Natural killer cell (primary cell): ENCODE measurements around the gene WDR86. TPM values are rescaled to one million over a fixed set of nuclear protein-coding genes. Genes with fewer than 3 reads are reported as not detected.

ENCODE experiments used
- ATAC-seq, 3 donors: fragments of 150-1000 bp in 2 of 3; fragments of 200-7000 bp in 1 of 3; cut with Tn5 transposase; 1 replicate in 1 of 3; 2 replicates in 2 of 3; pipeline ENCODE4 v1.10.0; 2021; ENCODE audit warnings: mild to moderate bottlenecking in 2 of 3, moderate library complexity in 2 of 3
- DNase-seq, 2 donors: peaks; one replicate each; pipeline versions ENCODE4 v3.0.0 to v3.0.0-alpha.2; 2013 to 2021; ENCODE audit warnings: mixed read lengths in 1 of 2
- H3K27ac ChIP-seq: one replicate; pipeline ENCODE4 v1.5.1; 2013; ENCODE audit warnings: mild to moderate bottlenecking, low read length
- H3K27me3 ChIP-seq: one replicate; pipeline ENCODE4 v1.6.1; 2013; ENCODE audit warnings: low read length; ENCODE audit not compliant: control insufficient read depth, insufficient read depth
- H3K36me3 ChIP-seq: one replicate; pipeline ENCODE4 v1.6.1; 2013; ENCODE audit warnings: low read length; ENCODE audit not compliant: control insufficient read depth, insufficient read depth
- H3K4me1 ChIP-seq: one replicate; pipeline ENCODE4 v1.6.1; 2013; ENCODE audit warnings: low read length; ENCODE audit not compliant: control insufficient read depth, insufficient read depth
- H3K4me3 ChIP-seq: one replicate; pipeline ENCODE4 v1.5.1; 2013; ENCODE audit warnings: low read length
- H3K9me3 ChIP-seq: one replicate; pipeline ENCODE4 v1.6.1; 2013; ENCODE audit warnings: low read length; ENCODE audit not compliant: control insufficient read depth, insufficient read depth
- H3K27ac Mint-ChIP-seq, 2 donors: one replicate each; pipeline ENCODE4 v1.8.0; 2022; ENCODE audit warnings: mild to moderate bottlenecking in 2 of 2, mixed read lengths in 2 of 2, moderate library complexity in 1 of 2
- H3K27me3 Mint-ChIP-seq, 2 donors: one replicate each; pipeline ENCODE4 v1.8.0; 2022; ENCODE audit warnings: low read depth in 2 of 2, mixed read lengths in 2 of 2
- H3K36me3 Mint-ChIP-seq: one replicate; pipeline ENCODE4 v1.8.0; 2022; ENCODE audit warnings: mixed read lengths
- H3K4me1 Mint-ChIP-seq, 2 donors: one replicate each; pipeline ENCODE4 v1.8.0; 2022; ENCODE audit warnings: mixed read lengths in 2 of 2
- H3K4me3 Mint-ChIP-seq: one replicate; pipeline ENCODE4 v1.8.0; 2022; ENCODE audit warnings: mild to moderate bottlenecking, moderate library complexity, mixed read lengths
- H3K9me3 Mint-ChIP-seq, 2 donors: one replicate each; pipeline ENCODE4 v1.8.0; 2022; ENCODE audit warnings: mixed read lengths in 2 of 2
- WGBS: methylation state at CpG from one replicate; pipeline ENCODE4 v1.1.7; 2013; ENCODE audit warnings: missing lambda C conversion rate; ENCODE audit not compliant: insufficient coverage; 5-methylcytosine and 5-hydroxymethylcytosine counted together
- intact Hi-C: fragments of 100-400 bp; cut with micrococcal nuclease; formaldehyde crosslinking; loops from one replicate; pipeline ENCODE4 v1.14.2; 2022
- total RNA-seq, 4 donors: library from RNA; stranded (reverse); fragments of 120-200 nt in 1 of 4; gene quantifications; one replicate each; pipeline versions ENCODE4 v1.2.3 to v1.2.4, GENCODE V29; 2013 to 2022
- TF ChIP-seq, protein P1 (sequence below): fragments of 200-600 bp; IDR thresholded peaks from one replicate; pipeline ENCODE4 v1.8.0; 2022; ENCODE audit warnings: antibody characterized with exemption

The WDR86 gene
- total RNA-seq, 3 donors from 2014 or later (not counting 1 experiment from before 2014, with no cell fraction given): 1.6 to 4.6 (median 2.1) TPM

DNA sequence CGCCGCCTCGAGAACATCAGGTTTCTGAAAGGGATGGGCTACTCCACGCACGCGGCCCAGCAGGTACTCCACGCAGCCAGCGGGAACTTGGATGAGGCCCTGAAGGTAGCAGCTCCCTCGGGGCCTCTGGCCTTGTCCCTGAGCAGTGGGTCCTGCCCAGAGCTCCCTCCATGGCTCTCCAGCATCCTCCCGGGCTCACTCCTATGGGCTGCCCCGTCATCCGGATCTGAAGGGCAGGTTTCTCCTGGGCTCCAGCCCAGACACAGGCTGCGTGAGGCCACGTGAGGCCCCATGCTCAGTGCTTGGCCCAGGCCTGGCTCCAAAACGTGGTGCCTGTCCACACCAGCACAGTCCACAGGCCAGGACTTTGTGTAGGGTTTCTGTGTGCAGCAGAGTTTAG, 35.7 kb downstream of the WDR86 start:
- H3K4me3 Mint-ChIP-seq: no peak overlapping the region
- TF ChIP-seq, protein P1, sequence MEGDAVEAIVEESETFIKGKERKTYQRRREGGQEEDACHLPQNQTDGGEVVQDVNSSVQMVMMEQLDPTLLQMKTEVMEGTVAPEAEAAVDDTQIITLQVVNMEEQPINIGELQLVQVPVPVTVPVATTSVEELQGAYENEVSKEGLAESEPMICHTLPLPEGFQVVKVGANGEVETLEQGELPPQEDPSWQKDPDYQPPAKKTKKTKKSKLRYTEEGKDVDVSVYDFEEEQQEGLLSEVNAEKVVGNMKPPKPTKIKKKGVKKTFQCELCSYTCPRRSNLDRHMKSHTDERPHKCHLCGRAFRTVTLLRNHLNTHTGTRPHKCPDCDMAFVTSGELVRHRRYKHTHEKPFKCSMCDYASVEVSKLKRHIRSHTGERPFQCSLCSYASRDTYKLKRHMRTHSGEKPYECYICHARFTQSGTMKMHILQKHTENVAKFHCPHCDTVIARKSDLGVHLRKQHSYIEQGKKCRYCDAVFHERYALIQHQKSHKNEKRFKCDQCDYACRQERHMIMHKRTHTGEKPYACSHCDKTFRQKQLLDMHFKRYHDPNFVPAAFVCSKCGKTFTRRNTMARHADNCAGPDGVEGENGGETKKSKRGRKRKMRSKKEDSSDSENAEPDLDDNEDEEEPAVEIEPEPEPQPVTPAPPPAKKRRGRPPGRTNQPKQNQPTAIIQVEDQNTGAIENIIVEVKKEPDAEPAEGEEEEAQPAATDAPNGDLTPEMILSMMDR: no peak
- H3K27ac Mint-ChIP-seq: no peak overlapping the region
- peaks cover 16% of the 10 kb centered on the region for H3K36me3 Mint-ChIP-seq
- no peaks in the 10 kb centered on the region for H3K9me3 Mint-ChIP-seq
- Histone ChIP-seq H3K4me3 (no peak overlapping the region), H3K9me3 (no peaks in the 10 kb centered on the region), H3K27me3 (no peaks in the 10 kb centered on the region), H3K36me3 (peaks cover 68% of the 10 kb centered on the region), H3K4me1 (no peaks in the 10 kb centered on the region), H3K27ac (no peak overlapping the region)
- intact Hi-C loops: no loop called here
- 96% methylated on average over 15 of the region's 15 CpGs for WGBS
- peaks cover 4 to 14% of the 10 kb centered on the region in 2 donors for H3K4me1 Mint-ChIP-seq
- no peaks in the 10 kb centered on the region for H3K27me3 Mint-ChIP-seq
- ATAC-seq (no peak), DNase-seq (no peak)

- Mint-ChIP-seq H3K4me1 (peaks cover 5 to 10% of the 10 kb centered on the region in 2 donors), H3K9me3 (no peaks in the 10 kb centered on the region), H3K4me3 (no peak overlapping the region), H3K27me3 (no peaks in the 10 kb centered on the region), H3K36me3 (peaks cover 16% of the 10 kb centered on the region), H3K27ac (no peak overlapping the region)
- intact Hi-C loops: no loop called here
- TF ChIP-seq, protein P1: no peak
- ATAC-seq (no peak), DNase-seq (no peak)
- WGBS: 94% methylated on average over 13 of the region's 13 CpGs
- no peak overlapping the region for H3K27ac ChIP-seq
- no peaks in the 10 kb centered on the region for H3K27me3 ChIP-seq
- no peak overlapping the region for H3K4me3 ChIP-seq
- peaks cover 68% of the 10 kb centered on the region for H3K36me3 ChIP-seq
- H3K9me3 ChIP-seq: no peaks in the 10 kb centered on the region
- H3K4me1 ChIP-seq: no peaks in the 10 kb centered on the region
These were observed 36.2 kb downstream of the WDR86 start for GRCh38 chr7:151373599-151373998.

GRCh38 chr7:151372612-151373265, 37.1 kb downstream of the WDR86 start:
- 98% methylated on average over 10 of the region's 10 CpGs for WGBS
- H3K27me3 ChIP-seq: no peaks in the 10 kb centered on the region
- peaks cover 67% of the 10 kb centered on the region for H3K36me3 ChIP-seq
- no peak overlapping the region for H3K4me3 ChIP-seq
- DNase-seq: no peak
- Mint-ChIP-seq H3K4me3 (no peak overlapping the region), H3K27me3 (no peaks in the 10 kb centered on the region), H3K9me3 (no peaks in the 10 kb centered on the region), H3K36me3 (peaks cover 8% of the 10 kb centered on the region), H3K4me1 (peaks cover 8 to 13% of the 10 kb centered on the region in 2 donors), H3K27ac (peak overlapping the region; percentile 14 to 76)
- TF ChIP-seq, protein P1: no peak
- no peak overlapping the region for H3K27ac ChIP-seq
- H3K9me3 ChIP-seq: no peaks in the 10 kb centered on the region
- no peak for ATAC-seq
- H3K4me1 ChIP-seq: peaks cover 5% of the 10 kb centered on the region
- intact Hi-C loops: no loop called here

DNA sequence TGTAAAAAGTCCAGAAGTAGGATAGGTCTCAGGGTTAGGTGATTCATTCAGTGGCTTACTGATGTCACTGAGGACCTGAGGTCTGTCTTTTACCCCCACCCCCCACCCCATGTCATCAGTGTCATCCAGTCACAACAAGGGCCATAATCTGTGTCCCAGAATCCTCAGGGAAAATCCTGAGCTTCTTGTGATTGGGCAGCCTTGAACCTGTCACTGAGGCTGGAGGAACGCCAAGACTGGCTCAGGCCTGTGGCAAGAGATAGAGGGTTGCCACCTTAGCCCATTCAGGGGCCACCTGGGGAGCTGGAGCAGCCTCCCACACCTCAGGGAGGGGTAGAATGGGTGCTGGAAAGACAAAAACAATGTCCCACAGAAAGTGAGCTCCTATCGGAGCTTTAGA, 38.6 kb downstream of the WDR86 start:
- peaks cover 6% of the 10 kb centered on the region for H3K36me3 Mint-ChIP-seq

More for the DNA sequence above, 38.6 kb downstream of the WDR86 start:
- no peaks in the 10 kb centered on the region for H3K27me3 ChIP-seq
- TF ChIP-seq, protein P1: no peak
- no peaks in the 10 kb centered on the region for H3K27me3 Mint-ChIP-seq
- no peak overlapping the region for H3K4me3 ChIP-seq
- ATAC-seq (no peak), DNase-seq (peak in 1 of 2 donors; percentile 1)
- H3K36me3 ChIP-seq: peaks cover 58% of the 10 kb centered on the region
- intact Hi-C loops: no loop called here
- H3K9me3 ChIP-seq: no peaks in the 10 kb centered on the region
- peaks cover 5% of the 10 kb centered on the region for H3K4me1 ChIP-seq
- H3K4me1 Mint-ChIP-seq: peaks cover 8 to 13% of the 10 kb centered on the region in 2 donors
- no peak overlapping the region for H3K27ac Mint-ChIP-seq
- WGBS: 98% methylated on average over 2 of the region's 2 CpGs
- H3K9me3 Mint-ChIP-seq: no peaks in the 10 kb centered on the region
- H3K4me3 Mint-ChIP-seq: no peak overlapping the region
- H3K27ac ChIP-seq: no peak overlapping the region
